GM12864 (cell line): ENCODE data around the gene SMIM45.
A peak's percentile ranks its signal among the peaks of the same experiment; 100 is the strongest.

Source experiments
- DNase-seq: peaks from one replicate; pipeline ENCODE4 v3.0.0-alpha.2; 2011; ENCODE audit warnings: low read depth
- H3K4me3 ChIP-seq: 2 replicates; pipeline ENCODE4 v1.5.1; 2011; ENCODE audit warnings: mild to moderate bottlenecking, low read depth, low read length, control low read depth
- TF ChIP-seq, protein P1 (sequence below): IDR thresholded peaks from 2 replicates; pipeline ENCODE4 v1.5.1; 2011; ENCODE audit warnings: low read depth, mild to moderate bottlenecking, moderate library complexity, low read length, control low read depth, inconsistent platforms; ENCODE audit errors: missing control alignments

The SMIM45 gene

DNA sequence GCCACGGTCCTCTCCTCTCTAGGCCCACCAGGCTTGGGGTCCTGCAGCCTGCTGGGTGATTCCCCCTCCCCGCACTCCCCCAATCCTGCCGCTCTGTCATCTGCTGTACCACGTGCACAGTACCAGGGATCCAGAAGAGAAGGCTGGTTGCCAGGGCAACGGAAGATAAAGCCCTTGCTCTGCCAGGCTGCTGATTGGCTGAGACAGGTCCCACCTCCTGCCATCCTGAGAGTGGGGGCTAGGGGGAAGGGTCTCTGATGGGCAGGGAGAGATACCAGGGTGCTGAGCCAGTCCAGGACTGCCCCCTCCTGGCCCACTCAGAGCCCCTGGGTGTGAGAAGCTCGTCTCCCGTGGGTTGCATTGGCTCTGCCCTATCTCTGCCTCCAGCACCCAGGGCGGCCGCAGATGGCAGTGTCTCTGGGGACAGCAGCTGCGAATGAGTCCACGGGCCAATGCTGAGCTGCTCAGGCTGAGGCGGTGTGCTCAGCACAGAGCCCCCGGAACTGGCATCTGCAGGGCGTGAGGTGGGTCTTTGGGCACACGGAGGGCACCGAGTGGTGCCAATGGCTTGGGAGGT lies at the start of gene SMIM45:
TSS of gene SMIM45 (plus strand) at position 253 of the 577 bp plus-strand sequence.
- no peak for DNase-seq
- TF ChIP-seq, protein P1, sequence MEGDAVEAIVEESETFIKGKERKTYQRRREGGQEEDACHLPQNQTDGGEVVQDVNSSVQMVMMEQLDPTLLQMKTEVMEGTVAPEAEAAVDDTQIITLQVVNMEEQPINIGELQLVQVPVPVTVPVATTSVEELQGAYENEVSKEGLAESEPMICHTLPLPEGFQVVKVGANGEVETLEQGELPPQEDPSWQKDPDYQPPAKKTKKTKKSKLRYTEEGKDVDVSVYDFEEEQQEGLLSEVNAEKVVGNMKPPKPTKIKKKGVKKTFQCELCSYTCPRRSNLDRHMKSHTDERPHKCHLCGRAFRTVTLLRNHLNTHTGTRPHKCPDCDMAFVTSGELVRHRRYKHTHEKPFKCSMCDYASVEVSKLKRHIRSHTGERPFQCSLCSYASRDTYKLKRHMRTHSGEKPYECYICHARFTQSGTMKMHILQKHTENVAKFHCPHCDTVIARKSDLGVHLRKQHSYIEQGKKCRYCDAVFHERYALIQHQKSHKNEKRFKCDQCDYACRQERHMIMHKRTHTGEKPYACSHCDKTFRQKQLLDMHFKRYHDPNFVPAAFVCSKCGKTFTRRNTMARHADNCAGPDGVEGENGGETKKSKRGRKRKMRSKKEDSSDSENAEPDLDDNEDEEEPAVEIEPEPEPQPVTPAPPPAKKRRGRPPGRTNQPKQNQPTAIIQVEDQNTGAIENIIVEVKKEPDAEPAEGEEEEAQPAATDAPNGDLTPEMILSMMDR: peak; percentile 20
- no peak within 1 kb of the TSS for H3K4me3 ChIP-seq

DNA sequence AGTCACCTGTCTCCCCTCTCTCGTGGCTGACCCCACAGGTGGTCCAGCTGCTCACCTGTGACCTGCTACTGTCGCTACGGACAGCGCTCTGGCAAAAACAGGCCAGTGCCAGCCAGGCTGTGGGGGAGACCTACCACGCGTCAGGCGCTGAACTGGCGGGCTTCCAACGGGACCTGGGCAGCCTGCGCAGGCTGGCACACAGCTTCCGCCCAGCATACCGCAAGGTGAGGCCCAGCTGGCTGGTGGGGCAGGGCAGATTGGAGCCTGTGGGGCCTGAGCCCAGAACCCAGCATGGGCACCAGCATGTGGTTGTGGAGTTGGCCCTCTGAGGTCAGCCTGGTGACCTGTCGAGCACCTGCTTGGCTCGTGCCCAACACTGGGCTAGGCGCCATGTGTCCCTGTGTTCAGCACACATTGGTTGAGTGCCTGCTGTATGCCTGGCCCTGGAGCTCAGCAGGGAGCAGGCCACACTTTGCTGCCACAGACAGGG lies 49.0 kb upstream of the SMIM45 start:
- TF ChIP-seq, protein P1: no peak
- H3K4me3 ChIP-seq: no peak overlapping the region
- no peak for DNase-seq

DNA sequence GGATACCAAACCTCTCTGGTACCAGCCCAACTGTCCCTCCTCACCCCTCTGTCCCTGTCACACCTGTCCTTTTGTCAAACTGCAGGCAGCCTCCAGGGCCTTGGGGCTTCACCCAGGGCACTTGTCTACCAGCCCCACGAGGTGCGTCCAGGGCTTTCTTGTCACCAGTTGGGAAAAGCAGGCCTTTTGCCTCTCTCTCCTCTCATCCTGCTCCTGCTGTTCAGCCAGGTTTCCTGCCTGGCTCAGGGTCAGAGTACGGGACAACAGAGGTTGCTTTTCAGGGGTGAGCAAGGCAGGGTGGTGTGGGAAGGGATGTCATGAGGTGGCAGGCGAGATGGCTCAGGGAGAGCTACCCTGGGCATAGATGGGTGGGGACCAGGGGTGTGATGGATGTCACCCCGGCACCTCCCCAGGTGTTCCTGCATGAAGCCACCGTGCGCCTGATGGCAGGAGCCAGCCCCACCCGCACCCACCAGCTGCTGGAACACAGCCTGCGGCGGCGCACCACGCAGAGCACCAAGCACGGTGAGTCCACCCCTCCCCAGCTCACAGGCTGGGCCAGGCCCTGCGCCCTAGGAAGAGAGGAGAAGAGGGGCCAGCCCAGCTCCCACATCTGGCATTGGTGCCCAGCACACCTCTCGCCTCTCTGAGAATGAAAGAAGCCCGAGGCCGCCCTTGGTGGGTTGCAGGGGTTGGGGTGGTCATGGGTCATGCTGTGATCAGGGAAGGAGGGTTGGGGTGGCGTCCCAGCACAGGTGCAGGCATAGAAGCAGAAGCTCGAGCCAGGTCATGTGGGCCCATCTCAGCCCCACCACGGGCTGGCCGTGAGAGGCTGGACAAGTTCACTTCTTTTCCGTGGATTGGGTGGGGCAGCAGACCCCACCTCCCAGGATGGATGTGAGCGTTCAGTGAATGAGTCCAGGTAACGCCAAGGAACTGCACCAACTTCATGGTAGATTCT lies 47.2 kb upstream of the SMIM45 start:
- TF ChIP-seq, protein P1: no peak
- H3K4me3 ChIP-seq: no peak overlapping the region
- no peak for DNase-seq

DNA sequence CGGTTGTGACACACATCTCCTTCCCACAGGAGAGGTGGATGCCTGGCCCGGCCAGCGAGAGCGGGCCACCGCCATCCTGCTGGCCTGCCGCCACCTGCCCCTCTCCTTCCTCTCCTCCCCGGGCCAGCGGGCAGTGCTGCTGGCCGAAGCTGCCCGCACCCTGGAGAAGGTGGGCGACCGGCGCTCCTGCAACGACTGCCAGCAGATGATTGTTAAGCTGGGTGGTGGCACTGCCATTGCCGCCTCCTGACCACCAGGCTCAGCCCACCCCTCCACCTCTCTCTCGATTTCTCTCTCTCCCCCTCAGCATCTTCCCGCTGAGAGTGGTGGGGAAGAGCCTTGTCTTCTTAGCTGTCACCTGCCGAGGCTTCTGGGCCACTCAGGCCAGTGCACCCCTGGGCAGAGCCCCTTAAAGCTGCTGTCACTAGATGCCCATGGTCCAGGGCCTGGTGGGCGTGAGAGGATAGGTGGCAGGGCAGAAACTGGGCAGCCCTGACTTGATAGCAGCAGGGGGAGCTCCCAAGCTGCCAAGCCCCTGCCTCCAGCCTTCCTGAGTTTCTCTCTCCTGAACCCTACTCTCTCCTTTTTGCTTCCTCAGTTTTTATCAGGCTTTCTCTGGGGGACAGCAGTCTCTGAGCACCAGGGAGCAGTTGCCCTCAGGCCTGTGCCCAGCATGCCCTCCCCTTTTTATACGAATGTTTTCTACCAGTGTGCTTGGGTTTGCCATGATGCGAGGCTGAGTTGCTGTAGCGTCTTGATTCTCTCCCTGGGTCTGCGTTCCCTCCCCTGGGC lies 46.3 kb upstream of the SMIM45 start:
- no peak for DNase-seq
- no peak overlapping the region for H3K4me3 ChIP-seq
- TF ChIP-seq, protein P1: no peak

DNA sequence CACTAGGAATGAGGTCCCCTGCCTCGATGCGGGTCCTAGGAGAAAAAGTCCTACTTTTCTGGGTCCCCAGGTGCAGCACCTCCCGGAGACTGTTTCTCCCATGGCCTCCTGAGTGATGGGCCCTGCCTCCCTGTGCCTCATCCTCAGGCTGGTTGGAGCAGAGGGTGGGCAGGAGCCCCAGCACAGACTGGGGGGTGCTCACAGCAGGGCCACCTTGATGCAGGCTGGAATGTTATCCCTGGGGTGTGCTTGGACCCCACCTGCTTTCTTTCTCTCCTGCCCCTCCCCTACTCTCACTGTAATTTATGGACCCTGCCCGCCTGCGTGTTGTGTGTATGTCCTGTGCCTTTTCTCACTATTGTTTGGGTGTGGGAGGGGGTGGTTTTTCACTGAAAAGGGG lies 45.1 kb upstream of the SMIM45 start:
- TF ChIP-seq, protein P1: no peak
- no peak for DNase-seq
- no peak overlapping the region for H3K4me3 ChIP-seq

DNA sequence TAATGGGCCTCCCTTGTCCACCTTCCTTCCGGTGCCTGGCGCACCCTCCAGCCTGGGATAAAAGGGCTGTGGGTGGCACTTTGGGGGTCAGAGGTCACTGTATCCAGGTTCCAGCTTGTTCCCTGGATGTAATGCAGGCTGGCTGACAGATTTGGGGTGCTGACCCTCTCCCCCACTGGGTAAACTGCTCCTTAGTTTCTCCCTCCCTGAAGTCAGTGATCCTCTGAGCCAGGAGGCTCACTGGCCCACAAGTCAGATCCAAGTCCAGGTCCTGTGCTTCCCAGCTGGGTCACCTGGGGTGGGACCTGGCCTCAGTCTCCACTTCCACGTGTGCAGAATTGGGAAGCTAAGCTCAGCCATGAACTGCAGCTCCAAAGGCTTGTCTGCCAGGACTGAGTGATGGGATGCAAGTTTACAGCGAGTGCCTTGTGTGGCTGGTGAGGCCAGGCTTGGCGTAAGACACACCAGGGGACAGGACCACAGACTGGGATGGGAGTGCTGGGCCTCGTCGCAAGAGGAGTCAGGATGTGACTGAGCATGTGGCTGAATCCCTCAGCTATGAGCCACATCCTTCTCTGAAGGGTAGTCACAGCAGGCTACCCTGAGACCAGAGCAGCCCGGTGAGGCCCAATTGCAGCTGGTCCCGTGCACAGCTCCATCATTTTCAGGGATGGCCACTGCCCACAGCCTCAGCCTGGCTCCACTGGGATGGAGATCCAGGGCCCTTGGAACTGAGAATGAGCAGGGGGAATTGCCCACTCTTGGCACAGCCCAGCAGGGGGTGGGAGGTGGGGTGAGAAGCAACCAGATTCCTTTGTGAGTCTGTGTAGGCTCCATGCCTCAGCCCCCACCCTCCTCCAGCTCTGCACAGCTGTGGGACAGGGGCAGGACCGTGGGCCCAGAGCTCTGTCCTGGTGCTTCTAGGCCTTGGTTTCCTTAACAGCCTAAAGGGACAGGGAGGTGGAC lies 44.2 kb upstream of the SMIM45 start:
- no peak for DNase-seq
- TF ChIP-seq, protein P1: no peak
- no peak overlapping the region for H3K4me3 ChIP-seq
